NOMO-1 treated with dmso at 0.1 percent for 144 hours (cell line): ENCODE measurements around the gene LENG1.
A peak's percentile ranks its signal among the peaks of the same experiment; 100 is the strongest.

Experiments used
- DNase-seq: peaks from one replicate; lab custom pipeline; 2025; ENCODE audit not compliant: unreplicated experiment; lab: John Stamatoyannopoulos, UW

LENG1 gene

DNA sequence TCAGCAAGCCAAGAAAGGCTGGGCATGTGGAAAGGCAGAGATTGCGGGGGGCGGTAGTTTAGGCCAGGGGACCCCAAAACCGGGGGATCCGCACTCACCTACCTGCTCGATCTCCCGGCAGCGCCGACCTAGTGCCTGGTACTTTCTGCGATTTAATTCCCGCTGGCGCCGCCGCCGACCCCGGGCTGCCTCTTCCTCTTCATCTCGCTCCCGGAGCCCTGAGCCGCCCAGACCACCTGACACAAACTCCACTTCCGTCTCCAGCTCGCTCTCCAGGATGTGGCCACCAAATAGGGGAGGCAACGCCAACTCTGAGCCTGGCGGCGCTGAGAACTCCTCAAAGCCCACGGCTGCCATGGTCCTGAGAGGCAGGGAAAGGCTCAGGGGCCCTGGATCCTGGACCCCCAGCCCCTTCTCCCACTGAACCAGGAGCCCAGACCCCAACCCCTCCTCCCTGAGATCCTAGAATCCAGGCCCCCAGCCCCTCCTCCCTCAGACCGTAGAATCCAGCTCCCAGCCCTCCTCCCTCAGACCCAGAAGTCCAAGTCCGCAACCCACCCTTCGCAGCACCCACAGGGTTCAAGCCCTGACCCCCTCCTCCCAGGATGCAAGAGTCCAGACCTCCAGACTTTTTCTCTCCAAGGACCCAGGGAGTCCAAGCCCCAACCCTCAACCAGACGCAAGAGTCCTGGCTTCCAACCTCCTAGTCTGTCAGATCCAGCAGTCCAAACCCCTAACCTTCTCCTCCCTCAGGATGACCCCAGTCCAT, 45.0 kb downstream of the LENG1 start:
- DNase-seq: peak; percentile 64

DNA sequence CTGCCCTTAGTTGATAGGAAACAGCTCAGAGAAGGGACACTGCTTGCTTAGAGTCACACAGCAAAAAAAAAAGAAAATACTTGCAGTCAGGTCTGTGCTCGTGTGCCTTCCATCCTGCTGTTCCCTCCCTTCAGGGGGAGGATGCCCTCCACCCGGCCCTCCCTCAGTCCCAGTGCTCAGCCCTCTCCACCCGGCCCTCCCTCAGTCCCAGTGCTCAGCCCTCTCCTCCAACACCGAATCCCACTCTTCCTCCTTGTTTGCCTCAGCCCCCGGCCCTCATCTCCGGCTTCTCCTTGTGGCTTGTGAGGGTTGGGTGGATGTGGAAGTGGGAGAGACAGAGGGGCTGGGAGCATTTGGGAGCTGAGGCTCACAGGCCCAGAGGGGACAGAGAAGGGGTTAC, 49.9 kb downstream of the LENG1 start:
- DNase-seq: no peak

DNA sequence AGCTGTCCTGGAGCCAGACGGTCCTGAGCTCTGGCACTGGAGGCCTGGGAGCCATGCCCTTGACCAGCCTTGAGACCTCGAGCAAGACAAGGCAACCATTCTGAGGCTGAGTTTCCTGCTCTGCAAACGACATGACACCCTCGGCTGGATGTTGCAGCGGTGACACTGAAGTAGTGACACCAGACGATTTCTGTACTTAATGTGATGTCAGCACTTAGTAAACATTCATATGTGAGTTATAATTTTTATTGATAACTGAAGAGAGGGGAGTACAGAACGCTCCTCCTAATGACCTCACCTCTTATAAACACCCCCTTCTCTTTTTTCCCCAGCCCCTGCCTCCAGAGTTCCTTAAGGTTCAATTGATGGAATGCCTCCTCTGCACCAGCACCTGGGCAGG, 51.0 kb downstream of the LENG1 start:
- no peak for DNase-seq

- no peak for DNase-seq
These were observed 51.5 kb downstream of the LENG1 start for GRCh38 chr19:54107876-54108490.

DNA sequence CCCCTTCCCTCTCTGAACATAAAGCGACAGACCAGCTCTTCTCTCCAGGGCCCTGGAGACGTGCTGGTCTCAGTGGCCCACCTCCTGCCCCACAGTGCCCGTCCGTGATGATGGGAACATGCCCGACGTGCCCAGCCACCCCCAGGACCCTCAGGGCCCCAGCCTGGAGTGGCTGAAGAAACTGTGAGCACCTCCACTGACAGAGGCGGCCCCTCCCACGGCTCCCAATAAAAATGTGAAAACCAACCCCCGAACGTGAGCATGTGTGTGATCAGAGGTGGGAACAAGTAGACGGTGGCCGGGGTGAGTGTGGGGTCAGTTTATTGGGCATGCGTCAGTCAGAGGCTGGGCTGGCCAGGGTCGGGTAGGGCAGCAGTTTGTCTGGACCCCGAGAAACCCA, 52.8 kb downstream of the LENG1 start:
- DNase-seq: no peak

DNA sequence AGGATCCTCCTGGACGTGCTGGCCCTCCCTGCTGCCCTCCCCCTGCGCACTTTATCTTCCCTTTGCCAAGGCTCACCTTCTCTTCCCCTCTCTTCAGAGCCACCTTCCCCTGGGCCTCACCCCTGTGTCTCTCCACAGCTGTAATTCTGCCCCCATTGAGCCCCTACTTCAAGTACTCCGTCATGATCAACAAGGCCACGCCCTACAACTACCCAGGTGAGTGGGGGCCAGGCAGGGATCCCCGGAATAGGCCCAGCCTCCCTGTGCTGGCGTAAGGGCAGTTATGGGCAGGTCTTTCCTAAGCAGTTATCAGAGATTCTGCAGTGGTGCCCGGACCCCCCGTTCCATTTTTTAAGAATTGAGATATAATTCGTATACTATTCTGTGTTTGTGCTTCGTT, 53.7 kb downstream of the LENG1 start:
- DNase-seq: no peak
